ENCODE results near the gene ARGLU1.

GRCh38 chr13:106562301-106562700 is 5.6 kb downstream of the ARGLU1 start:
- TF ChIP-seq POLR2A (IDR thresholded peaks at IDR 0.05; ENCODE audit: extremely low read depth, insufficient read length): no peak
- no peak for TF ChIP-seq CTCF (IDR thresholded peaks at IDR 0.05; ENCODE audit: low read depth, low read length)
- no peak for TF ChIP-seq MYC (IDR thresholded peaks at IDR 0.05; ENCODE audit: low read depth, low read length)
- TF ChIP-seq MAX (IDR thresholded peaks at IDR 0.05; ENCODE audit: low read depth, low read length): no peak
